IPS-18c (cell line): ENCODE results near the gene DDX50.
"Not testable (repeated sequence)": the region's sequence is repeated elsewhere in the genome, so short reads cannot be mapped to it uniquely, and the experiment has no call there.

Experiments
- H3K4me3 ChIP-seq: 2 replicates; pipeline ENCODE4 v1.7.0; 2013; ENCODE audit warnings: low read depth, mild to moderate bottlenecking, low read length, moderate library complexity; ENCODE audit not compliant: insufficient read depth
- H3K9me3 ChIP-seq: one replicate; pipeline ENCODE4 v1.6.1; 2013; ENCODE audit warnings: mild to moderate bottlenecking, low read length, moderate library complexity; ENCODE audit not compliant: control insufficient read depth, insufficient read depth

The DDX50 gene

GRCh38 chr10:68901105-68901927 is at the start of gene DDX50:
DDX50 (plus strand) TSS chr10:68901315; CDS start chr10:68901385, 70 bp downstream.
- Histone ChIP-seq H3K9me3 (no peaks in the 10 kb centered on the region), H3K4me3 (peak within 1 kb of the TSS; percentile 95)

GRCh38 chr10:68856352-68856751 is 44.8 kb upstream of the DDX50 start:
- Histone ChIP-seq H3K9me3 (peaks cover 8% of the 10 kb centered on the region), H3K4me3 (no peak overlapping the region)

GRCh38 chr10:68857005-68857404 is 44.1 kb upstream of the DDX50 start:
- H3K4me3 ChIP-seq = no peak overlapping the region
- H3K9me3 ChIP-seq = peaks cover 8% of the 10 kb centered on the region

DNA sequence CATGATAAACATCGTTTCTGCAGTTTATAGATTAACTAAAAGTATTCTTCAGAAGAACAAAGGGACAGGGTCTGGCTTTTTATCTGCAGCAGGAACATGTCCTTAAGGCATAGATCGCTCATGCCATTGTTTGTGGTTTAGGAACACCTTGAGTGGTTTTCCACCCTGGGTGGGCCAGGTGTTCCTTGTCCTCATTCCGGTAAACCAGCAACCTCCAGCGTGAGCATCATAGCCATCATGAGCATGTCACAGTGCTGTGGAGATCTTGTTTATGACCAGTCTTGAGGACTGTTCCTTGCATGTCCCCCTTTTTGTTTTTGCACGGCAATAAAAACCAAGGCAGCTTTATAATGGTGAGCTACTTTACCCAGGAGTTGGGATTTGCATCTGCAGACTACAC is 39.9 kb upstream of the DDX50 start:
- Histone ChIP-seq H3K9me3 (peaks cover 8% of the 10 kb centered on the region), H3K4me3 (no peak overlapping the region; the same call in 1 of the 2 replicates)

DNA sequence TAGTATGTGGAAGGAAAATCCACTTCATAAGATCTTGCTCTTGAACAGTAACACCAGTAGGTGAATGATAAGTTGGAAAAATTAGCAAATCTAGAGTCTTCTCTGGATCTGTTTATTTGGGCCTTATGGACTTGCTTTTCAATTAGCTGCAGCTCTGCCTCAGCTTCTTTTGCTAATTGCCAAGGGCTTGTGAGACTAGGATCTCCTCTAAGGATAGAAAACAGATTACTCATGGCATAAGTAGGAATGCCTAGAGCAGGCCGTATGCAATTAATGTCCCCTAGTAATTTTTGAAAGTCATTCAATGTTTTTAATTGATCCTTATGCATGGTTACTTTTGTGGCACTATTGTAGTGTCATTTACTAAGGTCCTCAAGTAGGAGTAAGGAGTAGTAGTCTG is 36.5 kb upstream of the DDX50 start:
- Histone ChIP-seq H3K4me3 (no peak overlapping the region), H3K9me3 (peaks cover 17% of the 10 kb centered on the region)

- H3K4me3 ChIP-seq, H3K9me3 ChIP-seq: not testable (repeated sequence)
Observed at GRCh38 chr10:68868173-68868572, 32.9 kb upstream of the DDX50 start.

GRCh38 chr10:68869623-68870022 is 31.5 kb upstream of the DDX50 start:
- Histone ChIP-seq H3K4me3 (no peak overlapping the region), H3K9me3 (peaks cover 9% of the 10 kb centered on the region)

- Histone ChIP-seq H3K4me3 (no peak overlapping the region), H3K9me3 (peaks cover 9% of the 10 kb centered on the region)
Observed at GRCh38 chr10:68870061-68870460, 31.1 kb upstream of the DDX50 start.

DNA sequence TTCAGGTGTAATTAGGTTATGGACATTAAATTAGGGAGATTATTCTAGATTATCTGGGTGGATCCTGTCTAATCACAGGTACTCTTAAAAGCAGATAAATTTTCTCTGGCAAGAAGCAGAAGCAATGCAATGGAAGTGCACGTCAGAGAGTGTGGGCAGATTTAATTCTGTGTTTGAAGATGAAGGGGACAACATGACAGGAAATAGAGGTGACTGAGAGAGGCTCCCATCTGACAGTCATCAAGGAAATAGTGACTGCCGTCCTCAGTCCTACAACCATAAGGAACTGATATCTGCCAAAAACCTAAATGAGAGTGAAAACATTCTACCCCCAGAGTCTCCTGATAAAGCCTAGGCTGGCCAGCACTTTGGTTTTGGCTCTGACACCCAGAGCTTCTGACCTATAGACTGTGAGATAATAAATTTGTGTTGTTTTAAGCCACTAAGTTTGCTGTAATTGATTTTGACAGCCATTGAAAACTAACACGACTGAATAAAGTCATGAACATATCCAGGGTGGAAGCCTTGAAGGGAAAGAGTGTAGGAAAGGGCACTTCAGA is 30.5 kb upstream of the DDX50 start:
- Histone ChIP-seq H3K9me3 (peaks cover 9% of the 10 kb centered on the region), H3K4me3 (no peak overlapping the region)

GRCh38 chr10:68871105-68871711 is 29.9 kb upstream of the DDX50 start:
- no peak overlapping the region for H3K4me3 ChIP-seq
- H3K9me3 ChIP-seq = peaks cover 9% of the 10 kb centered on the region

DNA sequence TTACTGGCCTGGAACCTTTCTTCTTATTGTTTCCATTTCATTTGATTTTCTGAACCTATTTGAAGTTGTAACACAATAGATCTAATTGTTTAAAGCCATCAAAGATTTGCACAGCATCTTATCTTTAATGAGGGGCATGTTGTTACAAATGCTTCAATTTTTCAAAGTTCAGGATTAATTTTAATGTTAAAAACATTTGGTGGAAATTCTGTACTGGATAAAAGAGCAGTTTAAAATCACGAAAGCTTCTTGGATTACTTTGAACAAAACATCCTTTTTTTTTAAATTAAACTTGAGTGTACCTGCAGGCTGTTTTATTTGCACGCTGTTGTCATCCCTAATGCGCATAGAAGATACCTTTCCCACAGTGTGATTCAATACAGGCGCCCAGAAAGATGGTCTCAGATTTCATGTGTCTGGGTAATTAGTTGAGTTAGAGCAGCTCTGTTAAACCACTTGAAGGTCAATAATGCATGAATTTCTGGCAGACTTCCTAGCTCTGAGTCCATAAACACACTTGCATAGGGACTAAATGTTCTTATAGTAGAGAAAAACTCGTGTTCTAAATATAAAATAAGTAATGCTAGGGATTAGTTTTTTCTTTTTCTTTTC is 29.3 kb upstream of the DDX50 start:
- no peak overlapping the region for H3K4me3 ChIP-seq
- H3K9me3 ChIP-seq = peaks cover 9% of the 10 kb centered on the region

- Histone ChIP-seq H3K4me3 (no peak overlapping the region), H3K9me3 (no peaks in the 10 kb centered on the region)
Observed at GRCh38 chr10:68876246-68877138, 24.6 kb upstream of the DDX50 start.

- Histone ChIP-seq H3K4me3 (no peak overlapping the region), H3K9me3 (no peaks in the 10 kb centered on the region)
Observed at GRCh38 chr10:68877482-68878110, 23.5 kb upstream of the DDX50 start.

DNA sequence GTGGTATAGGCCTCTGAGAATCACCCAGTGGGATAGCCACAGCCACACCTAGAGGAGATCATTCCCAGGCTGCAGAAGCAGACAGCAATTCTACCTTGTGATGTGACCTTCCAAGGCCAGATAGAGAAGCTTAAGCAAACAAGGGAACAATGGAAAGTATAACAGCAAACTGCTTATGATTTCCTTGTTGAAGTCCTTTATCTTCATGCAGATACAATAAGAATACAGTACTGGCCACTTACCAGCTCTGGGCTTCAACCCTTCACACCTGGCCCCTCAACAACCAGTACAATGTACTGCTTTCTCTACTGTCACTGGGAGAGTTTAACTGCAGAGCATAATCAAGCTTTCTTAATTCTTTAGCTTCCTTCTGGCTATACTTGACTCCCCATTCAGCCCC is 22.6 kb upstream of the DDX50 start:
- Histone ChIP-seq H3K9me3 (no peaks in the 10 kb centered on the region), H3K4me3 (peak overlapping the region; percentile 34; the same call in 1 of the 2 replicates)

- no peak overlapping the region for H3K4me3 ChIP-seq
- no peaks in the 10 kb centered on the region for H3K9me3 ChIP-seq
Observed at GRCh38 chr10:68879628-68880027, 21.5 kb upstream of the DDX50 start.

DNA sequence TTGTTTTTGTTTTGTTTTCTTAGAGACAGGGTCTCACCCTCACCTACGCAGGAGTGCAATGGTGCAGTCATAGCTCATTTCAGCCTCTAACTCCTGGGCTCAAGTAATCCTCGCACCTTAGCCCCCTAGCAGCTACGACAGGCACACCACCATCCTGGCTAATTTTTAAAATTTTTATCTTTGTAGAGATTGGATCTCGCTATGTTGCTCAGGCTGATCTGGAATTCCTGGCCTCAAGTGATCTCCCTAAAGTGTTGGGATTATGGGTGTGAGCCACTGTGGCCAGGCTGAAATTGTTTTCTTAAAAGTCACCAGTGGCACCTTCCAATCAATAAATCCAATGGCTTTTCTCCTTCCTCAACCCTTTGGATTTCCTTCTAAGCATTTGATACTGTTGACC is 20.9 kb upstream of the DDX50 start:
- Histone ChIP-seq H3K9me3 (no peaks in the 10 kb centered on the region), H3K4me3 (no peak overlapping the region)

- Histone ChIP-seq H3K4me3 (no peak overlapping the region), H3K9me3 (no peaks in the 10 kb centered on the region)
Observed at GRCh38 chr10:68895041-68895440, 6.1 kb upstream of the DDX50 start.
